ENCODE measurements around the gene PTPRG.

Gene PTPRG

DNA sequence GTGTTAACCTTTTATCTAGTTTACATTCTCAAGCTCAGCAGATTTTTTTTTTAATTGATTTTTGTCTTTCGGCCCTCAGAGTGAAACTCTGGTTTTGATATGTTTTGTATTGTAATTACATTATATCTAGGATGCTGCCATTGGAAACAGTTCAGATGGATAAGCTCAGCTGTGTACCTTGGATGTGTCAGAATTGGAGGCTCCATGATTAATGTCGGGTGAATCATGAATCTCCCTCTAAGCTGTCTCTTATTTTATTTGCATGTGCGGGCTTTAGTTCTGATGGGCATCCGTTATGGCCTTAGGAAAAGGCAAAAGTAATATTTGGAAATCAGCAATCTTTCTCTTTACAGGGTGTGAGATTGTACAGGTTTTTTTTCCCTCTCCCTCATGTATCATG, 4.2 kb downstream of the PTPRG start:
- Histone ChIP-seq H3K9ac (no peak overlapping the region), H3K36me3 (peaks cover 0 to 7% (median 0%) of the 10 kb centered on the region in 11 experiments; a peak in 5 of 22 replicates), H3K27me3 (peaks cover 23 to 46% (median 37%) of the 10 kb centered on the region in 11 experiments), H3K27ac (no peak overlapping the region), H3K9me3 (replicated peaks in 1 of 11) (peaks cover 0 to 8% (median 4%) of the 10 kb centered on the region in 11 experiments; a peak in 6 of 22 replicates), H3K4me1 (peaks cover 17 to 57% (median 35%) of the 10 kb centered on the region in 10 experiments), H4K20me1 (peaks cover 52 to 86% (median 78%) of the 10 kb centered on the region in 11 experiments), H3K4me3 (no peak overlapping the region), H3K4me2 (peak overlapping the region in 4 of 11 experiments; percentile 3 to 96 (median 23); a peak in 5 of 22 replicates)
- no peak for TF ChIP-seq Cebpa-rat (IDR thresholded peaks at IDR 0.05)

DNA sequence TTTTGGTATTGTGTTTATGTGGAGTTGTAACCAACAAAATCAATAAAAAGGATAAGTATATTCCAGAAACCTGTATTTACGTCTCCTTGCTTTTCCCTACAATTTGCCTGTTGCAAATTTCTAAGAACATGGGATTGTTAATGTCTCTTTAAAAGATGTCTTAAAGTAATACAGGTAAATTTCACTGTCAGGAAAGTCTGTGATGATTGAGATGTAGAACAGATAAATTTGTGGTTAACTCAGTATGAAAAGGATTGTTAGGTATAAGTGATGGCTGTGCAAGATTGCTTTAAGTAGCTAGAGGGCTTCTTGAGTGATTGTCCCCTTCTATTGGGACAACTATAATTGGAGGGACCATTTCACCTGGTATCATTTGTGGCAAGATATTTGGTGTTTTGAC, 6.8 kb downstream of the PTPRG start:
- peaks cover 22 to 65% (median 42%) of the 10 kb centered on the region in 10 experiments for H3K4me1 ChIP-seq
- peak overlapping the region in 6 of 11 experiments; percentile 5 to 50 (median 20); a peak in 7 of 22 replicates for H3K4me2 ChIP-seq
- peaks cover 0 to 23% (median 0%) of the 10 kb centered on the region in 11 experiments; a peak in 8 of 22 replicates for H3K36me3 ChIP-seq
- TF ChIP-seq Cebpa-rat (IDR thresholded peaks at IDR 0.05), result no peak
- no peak overlapping the region for H3K27ac ChIP-seq
- no peak overlapping the region for H3K9ac ChIP-seq
- peaks cover 0 to 25% (median 5%) of the 10 kb centered on the region in 11 experiments; a peak in 10 of 22 replicates for H3K9me3 ChIP-seq (replicated peaks in 1 of 11)
- peaks cover 52 to 85% (median 71%) of the 10 kb centered on the region in 11 experiments for H4K20me1 ChIP-seq
- H3K27me3 ChIP-seq, result peaks cover 16 to 21% (median 21%) of the 10 kb centered on the region in 11 experiments
- H3K4me3 ChIP-seq, result no peak overlapping the region

DNA sequence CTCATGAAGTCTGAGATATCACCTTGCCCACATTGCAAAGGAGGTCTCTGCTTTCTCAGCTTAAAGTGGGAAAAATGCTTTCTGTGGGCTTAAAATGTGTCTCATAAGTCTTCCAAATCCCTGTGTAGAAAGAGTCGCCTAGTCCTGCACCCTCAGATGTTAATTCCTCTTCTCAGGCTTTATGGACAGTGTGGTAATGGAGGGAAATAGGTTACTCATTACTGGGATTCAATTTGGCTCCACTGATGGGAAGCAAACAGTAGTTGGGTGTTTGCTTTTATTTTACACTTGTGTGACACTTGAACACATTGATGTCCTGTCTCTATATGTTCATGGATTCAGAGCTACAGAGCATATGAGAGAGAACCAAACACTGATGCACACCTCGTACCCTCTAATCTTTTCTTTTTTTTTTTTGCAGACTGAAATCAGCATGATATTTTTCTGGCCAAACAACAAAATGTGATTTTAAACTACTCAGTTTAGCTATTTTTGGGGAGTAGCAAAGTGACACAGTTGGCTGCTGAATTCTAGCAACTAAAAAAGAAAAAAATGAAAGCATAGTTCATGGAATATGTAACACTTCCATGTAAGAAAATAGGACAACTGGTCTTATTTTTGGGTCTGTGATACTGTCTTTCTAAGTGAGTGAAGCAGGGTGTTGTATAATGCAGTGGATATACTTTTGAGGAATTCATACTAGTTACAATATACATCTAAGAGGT, 8.6 kb downstream of the PTPRG start:
- H3K27me3 ChIP-seq, result peaks cover 0 to 3% (median 2%) of the 10 kb centered on the region in 11 experiments; a peak in 13 of 22 replicates
- peak overlapping the region in 10 of 11 experiments; percentile 1 to 57 (median 28); a peak in 13 of 22 replicates for H3K4me2 ChIP-seq
- H3K9me3 ChIP-seq (replicated peaks in 1 of 11), result peaks cover 10 to 37% (median 15%) of the 10 kb centered on the region in 11 experiments; a peak in 20 of 22 replicates
- peaks cover 33 to 72% (median 52%) of the 10 kb centered on the region in 11 experiments; a peak in 21 of 22 replicates for H4K20me1 ChIP-seq
- H3K9ac ChIP-seq, result no peak overlapping the region
- H3K4me3 ChIP-seq, result no peak overlapping the region
- H3K36me3 ChIP-seq, result peaks cover 0 to 22% (median 0%) of the 10 kb centered on the region in 11 experiments; a peak in 5 of 22 replicates
- no peak overlapping the region for H3K27ac ChIP-seq
- peaks cover 11 to 58% (median 37%) of the 10 kb centered on the region in 10 experiments; a peak in 17 of 20 replicates for H3K4me1 ChIP-seq
- TF ChIP-seq Cebpa-rat (IDR thresholded peaks at IDR 0.05), result no peak

DNA sequence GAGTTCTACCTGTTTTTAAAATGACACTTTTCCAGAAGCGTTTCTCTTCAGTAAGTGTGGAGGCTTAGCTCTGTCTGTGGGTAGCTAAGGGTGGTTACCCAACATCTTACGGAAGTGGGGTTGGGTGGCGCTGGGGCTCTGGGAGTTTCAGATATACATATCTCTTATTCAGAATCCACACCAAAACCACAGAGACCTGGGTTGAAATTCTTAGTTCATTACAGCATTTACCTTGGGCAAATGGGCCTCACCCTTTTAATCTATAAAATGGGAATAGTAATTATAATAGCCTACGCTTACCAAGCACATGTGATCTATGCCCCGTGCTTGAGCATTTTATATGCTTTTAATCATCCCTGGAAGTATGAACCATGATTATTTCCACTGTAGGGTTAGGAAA, 9.4 kb downstream of the PTPRG start:
- TF ChIP-seq Cebpa-rat (IDR thresholded peaks at IDR 0.05), result 0 out of 22 replicates have a peak, but pooled peaks of 4 of the 11 experiments have one; percentile 14 to 30 (median 22)
- peaks cover 11 to 58% (median 38%) of the 10 kb centered on the region in 10 experiments; a peak in 17 of 20 replicates for H3K4me1 ChIP-seq
- H3K9ac ChIP-seq, result no peak overlapping the region
- H3K4me3 ChIP-seq, result no peak overlapping the region
- H3K27me3 ChIP-seq, result no peaks in the 10 kb centered on the region
- peaks cover 0 to 22% (median 0%) of the 10 kb centered on the region in 11 experiments; a peak in 5 of 22 replicates for H3K36me3 ChIP-seq
- peaks cover 10 to 44% (median 18%) of the 10 kb centered on the region in 11 experiments; a peak in 20 of 22 replicates for H3K9me3 ChIP-seq (replicated peaks in 1 of 11)
- H3K27ac ChIP-seq, result peak overlapping the region in 1 of 11 experiments; percentile 7; a peak in 1 of 22 replicates
- peaks cover 25 to 66% (median 44%) of the 10 kb centered on the region in 11 experiments; a peak in 20 of 22 replicates for H4K20me1 ChIP-seq
- H3K4me2 ChIP-seq, result peak overlapping the region in 8 of 11 experiments; percentile 8 to 57 (median 38); a peak in 13 of 22 replicates

DNA sequence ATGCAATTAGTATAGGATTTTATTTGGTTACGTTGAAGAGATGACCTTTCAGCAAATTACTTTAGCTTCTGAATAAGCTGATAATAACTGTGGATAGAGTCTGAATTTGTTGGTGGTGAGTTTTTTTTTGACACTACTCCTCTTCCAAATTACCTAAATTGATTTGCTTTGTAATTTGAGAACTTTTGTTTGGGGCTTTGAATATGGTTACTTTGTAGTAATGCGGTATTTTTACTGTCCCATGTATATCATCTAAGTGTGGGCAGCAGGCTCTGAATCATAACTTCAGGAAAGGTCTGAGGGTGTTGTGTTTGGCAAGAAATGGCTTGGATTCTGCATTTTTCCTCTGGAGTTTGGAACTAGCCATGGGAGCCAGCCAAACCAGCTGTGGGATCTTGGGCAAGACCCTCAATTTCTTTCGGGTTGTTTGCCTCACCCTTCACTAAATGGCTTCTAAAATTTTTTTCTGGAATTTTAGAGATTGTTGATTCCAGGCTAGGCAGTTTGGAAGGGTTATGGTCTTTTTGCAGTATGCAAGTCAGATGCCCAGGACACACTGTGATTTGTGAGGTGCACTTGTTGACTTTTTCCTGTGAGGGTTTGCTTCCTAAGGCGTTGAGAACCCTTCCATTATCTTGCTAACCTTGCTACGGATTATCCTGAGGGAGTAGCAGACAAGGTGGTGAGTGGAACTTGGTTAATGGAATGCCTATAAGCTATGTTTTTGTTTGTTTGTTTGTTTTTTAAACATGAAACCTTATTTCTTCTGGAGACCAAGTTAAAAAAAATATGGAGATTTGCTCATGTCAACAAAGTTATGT, 10.4 kb downstream of the PTPRG start:
- Histone ChIP-seq H3K4me1 (peaks cover 11 to 58% (median 38%) of the 10 kb centered on the region in 10 experiments; a peak in 17 of 20 replicates), H3K4me2 (peak overlapping the region in 2 of 11 experiments; percentile 50 to 57; a peak in 2 of 22 replicates), H3K9ac (no peak overlapping the region), H3K9me3 (replicated peaks in 1 of 11) (peaks cover 10 to 44% (median 18%) of the 10 kb centered on the region in 11 experiments; a peak in 20 of 22 replicates), H3K4me3 (no peak overlapping the region), H3K36me3 (peaks cover 0 to 22% (median 0%) of the 10 kb centered on the region in 11 experiments; a peak in 5 of 22 replicates), H3K27ac (no peak overlapping the region), H3K27me3 (no peaks in the 10 kb centered on the region), H4K20me1 (peaks cover 18 to 65% (median 36%) of the 10 kb centered on the region in 11 experiments; a peak in 20 of 22 replicates)
- TF ChIP-seq Cebpa-rat (IDR thresholded peaks at IDR 0.05), result no peak

DNA sequence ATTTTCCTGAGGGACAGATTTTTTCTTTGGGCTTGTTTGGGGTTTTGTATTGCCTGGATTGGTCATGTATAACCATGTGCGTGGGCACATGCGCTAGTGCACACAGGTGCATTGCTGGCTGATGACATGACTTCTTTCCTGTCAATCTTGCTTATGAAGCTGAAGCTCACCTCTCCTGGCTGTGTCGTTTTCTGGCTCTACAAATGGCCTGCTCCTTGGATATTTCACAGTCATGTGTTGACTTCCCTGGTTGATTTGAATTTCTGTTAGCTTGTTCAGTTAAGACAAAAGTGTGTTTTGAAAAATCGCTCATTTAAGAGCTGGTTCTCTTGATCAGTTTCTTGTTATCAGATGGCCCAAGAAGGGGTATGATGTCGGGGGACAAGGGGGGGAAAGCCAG, 11.5 kb downstream of the PTPRG start:
- H3K27me3 ChIP-seq, result no peaks in the 10 kb centered on the region
- H4K20me1 ChIP-seq, result peaks cover 10 to 53% (median 25%) of the 10 kb centered on the region in 11 experiments; a peak in 19 of 22 replicates
- no peak overlapping the region for H3K4me3 ChIP-seq
- H3K4me1 ChIP-seq, result peaks cover 11 to 58% (median 38%) of the 10 kb centered on the region in 10 experiments; a peak in 17 of 20 replicates
- TF ChIP-seq Cebpa-rat (IDR thresholded peaks at IDR 0.05), result no peak
- peaks cover 0 to 22% (median 0%) of the 10 kb centered on the region in 11 experiments; a peak in 5 of 22 replicates for H3K36me3 ChIP-seq
- no peak overlapping the region for H3K27ac ChIP-seq
- H3K9me3 ChIP-seq (replicated peaks in 1 of 11), result peaks cover 10 to 44% (median 18%) of the 10 kb centered on the region in 11 experiments; a peak in 20 of 22 replicates
- H3K9ac ChIP-seq, result no peak overlapping the region
- no peak overlapping the region for H3K4me2 ChIP-seq

DNA sequence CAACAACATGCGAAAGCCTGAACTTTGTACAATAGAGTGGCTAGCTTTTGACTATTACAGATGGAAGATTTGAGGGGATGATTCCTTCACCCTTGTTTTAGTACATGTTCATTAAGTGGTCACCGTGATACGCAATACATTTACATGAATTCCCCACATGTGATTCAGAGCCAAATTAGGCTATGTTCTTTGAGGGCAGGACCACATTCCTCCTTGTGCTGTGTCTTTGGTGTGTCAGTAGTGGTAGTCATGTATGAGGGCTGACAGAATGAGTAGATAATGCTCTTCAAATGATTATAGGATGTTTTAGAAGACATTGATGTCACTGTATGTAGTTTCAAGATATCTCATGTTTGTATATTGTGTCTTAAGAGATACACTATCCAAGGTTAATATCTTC, 12.1 kb downstream of the PTPRG start:
- no peak for TF ChIP-seq Cebpa-rat (IDR thresholded peaks at IDR 0.05)
- no peak overlapping the region for H3K4me3 ChIP-seq
- no peak overlapping the region for H3K9ac ChIP-seq
- H3K27ac ChIP-seq, result no peak overlapping the region
- no peak overlapping the region for H3K4me2 ChIP-seq
- no peaks in the 10 kb centered on the region for H3K27me3 ChIP-seq
- peaks cover 0 to 26% (median 0%) of the 10 kb centered on the region in 11 experiments; a peak in 5 of 22 replicates for H3K36me3 ChIP-seq
- peaks cover 11 to 54% (median 34%) of the 10 kb centered on the region in 10 experiments; a peak in 17 of 20 replicates for H3K4me1 ChIP-seq
- peaks cover 8 to 51% (median 23%) of the 10 kb centered on the region in 11 experiments; a peak in 19 of 22 replicates for H4K20me1 ChIP-seq
- H3K9me3 ChIP-seq (replicated peaks in 1 of 11), result peaks cover 10 to 44% (median 18%) of the 10 kb centered on the region in 11 experiments; a peak in 20 of 22 replicates

DNA sequence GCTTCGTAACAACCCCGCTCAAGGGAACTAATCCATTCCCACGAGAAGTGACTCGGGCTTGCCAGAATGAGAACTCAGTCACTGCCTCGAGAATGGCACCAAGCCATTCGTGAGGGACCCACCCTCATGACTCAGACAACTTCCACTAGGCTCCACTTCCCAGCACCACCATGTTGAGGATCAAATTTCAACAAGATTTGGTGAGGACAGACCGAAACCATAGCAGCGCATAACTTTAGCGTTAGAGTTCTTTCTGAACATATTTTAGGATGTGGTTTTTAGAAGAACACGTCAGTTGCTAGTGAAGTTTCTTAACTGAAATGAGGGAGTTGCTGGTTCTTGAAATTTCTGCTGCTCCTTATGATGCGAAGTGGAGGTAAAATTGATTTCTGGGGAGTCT, 13.5 kb downstream of the PTPRG start:
- peak overlapping the region in 7 of 11 experiments; percentile 2 to 71 (median 15); a peak in 9 of 22 replicates for H3K4me2 ChIP-seq
- no peak overlapping the region for H3K4me3 ChIP-seq
- H3K4me1 ChIP-seq, result peaks cover 11 to 40% (median 20%) of the 10 kb centered on the region in 10 experiments; a peak in 17 of 20 replicates
- H3K27ac ChIP-seq, result peak overlapping the region in 3 of 11 experiments; percentile 39 to 53 (median 44); a peak in 6 of 22 replicates
- no peak for TF ChIP-seq Cebpa-rat (IDR thresholded peaks at IDR 0.05)
- H3K27me3 ChIP-seq, result no peaks in the 10 kb centered on the region
- peaks cover 11 to 44% (median 18%) of the 10 kb centered on the region in 11 experiments; a peak in 21 of 22 replicates for H3K9me3 ChIP-seq (replicated peaks in 1 of 11)
- peaks cover 0 to 51% (median 10%) of the 10 kb centered on the region in 11 experiments; a peak in 13 of 22 replicates for H4K20me1 ChIP-seq
- H3K9ac ChIP-seq, result no peak overlapping the region
- peaks cover 0 to 29% (median 0%) of the 10 kb centered on the region in 11 experiments; a peak in 5 of 22 replicates for H3K36me3 ChIP-seq

All from BLaER1 treated with 17β-estradiol and CSF1 and Interleukin-3, amounts not matched to agents 10 nM and 100 nM (cell line).